Vagina (tissue), 2 donors: ENCODE results near the gene SPHK2.

Experiments
- POLR2A ChIP-seq, 2 donors: fragments of 450-650 bp; IDR thresholded peaks; one replicate each; pipeline ENCODE4 v1.6.1; 2017; ENCODE audit warnings: antibody characterized with exemption in 2 of 2, mild to moderate bottlenecking in 2 of 2, moderate library complexity in 2 of 2
- POLR2AphosphoS5 ChIP-seq, 2 donors: sonication (generic); formaldehyde crosslinking; IDR thresholded peaks; one replicate each; pipeline ENCODE4 v1.9.0; 2017; ENCODE audit warnings: antibody characterized with exemption in 2 of 2, mild to moderate bottlenecking in 2 of 2, low read depth in 1 of 2; ENCODE audit not compliant: insufficient read depth in 1 of 2
- TF ChIP-seq, protein P1 (sequence below), 3 experiments: fragments of 450-650 bp in 2 of 3; fragments of 200-600 bp in 1 of 3; sonication (generic) in 1 of 3; IDR thresholded peaks; one replicate each; pipeline ENCODE4 v1.5.1; 2017 to 2019; ENCODE audit warnings: antibody characterized with exemption in 3 of 3, mild to moderate bottlenecking in 2 of 3, moderate library complexity in 2 of 3

DNA sequence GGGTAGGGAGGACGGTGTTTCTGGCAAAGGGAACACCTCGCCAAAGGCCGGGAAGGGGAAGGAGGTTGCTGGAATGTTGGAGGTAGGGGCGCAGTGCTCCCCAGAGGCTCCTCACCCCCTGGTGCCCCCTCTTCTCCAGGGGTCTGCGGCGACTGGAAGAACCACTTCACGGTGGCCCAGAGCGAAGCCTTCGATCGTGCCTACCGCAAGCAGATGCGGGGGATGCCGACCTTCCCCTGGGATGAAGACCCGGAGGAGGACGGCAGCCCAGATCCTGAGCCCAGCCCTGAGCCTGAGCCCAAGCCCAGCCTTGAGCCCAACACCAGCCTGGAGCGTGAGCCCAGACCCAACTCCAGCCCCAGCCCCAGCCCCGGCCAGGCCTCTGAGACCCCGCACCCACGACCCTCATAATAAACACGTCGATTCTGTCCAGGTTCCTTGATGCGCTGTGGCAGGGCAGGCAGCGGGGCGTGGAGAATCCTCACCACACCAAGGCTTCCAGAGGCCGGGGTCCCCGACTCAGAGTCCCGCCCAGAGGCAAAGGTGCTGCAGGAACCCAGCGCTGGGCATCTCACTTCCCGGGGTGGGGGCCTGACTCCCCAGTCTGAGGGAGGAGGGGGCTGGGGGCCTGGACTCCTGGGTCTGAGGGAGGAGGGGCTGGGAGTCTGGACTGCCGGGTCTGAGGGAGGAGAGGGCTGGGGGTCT, 20.2 kb upstream of the SPHK2 start:
- TF ChIP-seq, protein P1, sequence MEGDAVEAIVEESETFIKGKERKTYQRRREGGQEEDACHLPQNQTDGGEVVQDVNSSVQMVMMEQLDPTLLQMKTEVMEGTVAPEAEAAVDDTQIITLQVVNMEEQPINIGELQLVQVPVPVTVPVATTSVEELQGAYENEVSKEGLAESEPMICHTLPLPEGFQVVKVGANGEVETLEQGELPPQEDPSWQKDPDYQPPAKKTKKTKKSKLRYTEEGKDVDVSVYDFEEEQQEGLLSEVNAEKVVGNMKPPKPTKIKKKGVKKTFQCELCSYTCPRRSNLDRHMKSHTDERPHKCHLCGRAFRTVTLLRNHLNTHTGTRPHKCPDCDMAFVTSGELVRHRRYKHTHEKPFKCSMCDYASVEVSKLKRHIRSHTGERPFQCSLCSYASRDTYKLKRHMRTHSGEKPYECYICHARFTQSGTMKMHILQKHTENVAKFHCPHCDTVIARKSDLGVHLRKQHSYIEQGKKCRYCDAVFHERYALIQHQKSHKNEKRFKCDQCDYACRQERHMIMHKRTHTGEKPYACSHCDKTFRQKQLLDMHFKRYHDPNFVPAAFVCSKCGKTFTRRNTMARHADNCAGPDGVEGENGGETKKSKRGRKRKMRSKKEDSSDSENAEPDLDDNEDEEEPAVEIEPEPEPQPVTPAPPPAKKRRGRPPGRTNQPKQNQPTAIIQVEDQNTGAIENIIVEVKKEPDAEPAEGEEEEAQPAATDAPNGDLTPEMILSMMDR (IDR thresholded peaks at IDR 0.05) = no peak
- TF ChIP-seq POLR2AphosphoS5 (IDR thresholded peaks at IDR 0.05; ENCODE audit: insufficient read depth in 1 of 2, low read depth in 1 of 2) (no peak), POLR2A (IDR thresholded peaks at IDR 0.05) (no peak)
